ENCODE measurements around the gene MIEF1.

Gene MIEF1

DNA sequence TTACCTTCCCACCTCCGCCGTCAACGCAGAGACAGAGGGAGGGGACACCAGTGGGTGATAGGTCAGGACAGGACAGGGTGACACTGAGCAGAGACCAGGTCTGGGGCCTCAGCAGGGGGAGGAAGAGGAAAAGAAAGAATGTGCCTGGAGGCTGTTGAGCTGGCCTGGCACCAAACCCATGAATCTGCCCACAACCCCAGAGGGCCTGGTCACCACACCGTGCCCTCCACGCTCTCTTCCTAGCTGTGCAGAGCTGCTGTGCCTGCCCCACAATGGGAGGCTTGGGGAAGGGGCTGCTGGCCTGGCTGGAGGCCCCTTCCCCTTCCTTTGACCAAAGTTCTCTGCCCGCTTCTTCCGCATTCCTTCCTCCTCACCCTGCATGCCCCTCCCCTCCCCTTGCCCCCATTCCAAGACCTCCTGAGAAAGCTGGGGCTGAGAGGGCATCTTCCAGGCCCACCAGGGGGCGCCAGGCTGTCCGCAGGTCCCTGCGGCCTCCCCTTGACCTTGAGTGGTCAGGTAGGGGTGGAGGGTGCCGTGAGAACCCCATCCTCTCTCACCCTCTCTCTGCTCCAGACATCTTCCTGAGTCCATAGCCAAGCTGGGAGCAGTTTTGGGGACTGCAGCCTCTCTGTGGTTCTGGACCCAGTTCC lies 57.5 kb downstream of the MIEF1 start:
- no peak for DNase-seq (ENCODE audit: low spot score)
- POLR2A ChIA-PET (ENCODE audit: low non-redundant PET): no interaction called here
- CTCF ChIA-PET: interaction anchor here (0.6 to 2.3 kb wide), 5 partner anchors 9 to 465 kb away, joined by 3 to 10 read pairs (median 4); no protein-coding TSS in a partner anchor
- TF ChIP-seq, protein P1, sequence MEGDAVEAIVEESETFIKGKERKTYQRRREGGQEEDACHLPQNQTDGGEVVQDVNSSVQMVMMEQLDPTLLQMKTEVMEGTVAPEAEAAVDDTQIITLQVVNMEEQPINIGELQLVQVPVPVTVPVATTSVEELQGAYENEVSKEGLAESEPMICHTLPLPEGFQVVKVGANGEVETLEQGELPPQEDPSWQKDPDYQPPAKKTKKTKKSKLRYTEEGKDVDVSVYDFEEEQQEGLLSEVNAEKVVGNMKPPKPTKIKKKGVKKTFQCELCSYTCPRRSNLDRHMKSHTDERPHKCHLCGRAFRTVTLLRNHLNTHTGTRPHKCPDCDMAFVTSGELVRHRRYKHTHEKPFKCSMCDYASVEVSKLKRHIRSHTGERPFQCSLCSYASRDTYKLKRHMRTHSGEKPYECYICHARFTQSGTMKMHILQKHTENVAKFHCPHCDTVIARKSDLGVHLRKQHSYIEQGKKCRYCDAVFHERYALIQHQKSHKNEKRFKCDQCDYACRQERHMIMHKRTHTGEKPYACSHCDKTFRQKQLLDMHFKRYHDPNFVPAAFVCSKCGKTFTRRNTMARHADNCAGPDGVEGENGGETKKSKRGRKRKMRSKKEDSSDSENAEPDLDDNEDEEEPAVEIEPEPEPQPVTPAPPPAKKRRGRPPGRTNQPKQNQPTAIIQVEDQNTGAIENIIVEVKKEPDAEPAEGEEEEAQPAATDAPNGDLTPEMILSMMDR (conservative IDR thresholded peaks at IDR 0.05; ENCODE audit: low read depth): peak; percentile 27; the same call in 1 of the 2 replicates
- H3K27ac ChIP-seq: no peak overlapping the region

DNA sequence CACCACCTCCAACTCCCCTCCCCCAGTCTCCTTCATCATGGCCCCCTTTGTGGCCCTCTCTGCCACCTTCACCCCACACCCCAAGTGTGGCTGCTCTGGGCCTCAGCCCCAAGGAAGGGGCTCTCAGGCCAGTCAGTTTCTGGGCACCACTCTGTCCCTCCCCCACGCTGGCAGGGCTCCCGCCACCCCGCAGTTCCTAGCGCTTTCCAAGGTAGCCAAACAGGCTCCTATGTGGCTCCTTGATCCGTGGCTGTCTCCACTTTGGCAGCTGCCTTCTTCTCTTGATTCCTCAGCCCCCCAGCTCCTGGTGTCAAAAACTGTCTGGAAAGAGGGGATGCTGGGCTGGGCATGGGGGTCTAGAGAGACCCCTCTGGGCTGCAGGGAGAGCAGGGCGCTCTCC lies 58.0 kb downstream of the MIEF1 start:
- ChIA-PET POLR2A (ENCODE audit: low non-redundant PET) (no interaction called here), CTCF (interaction anchor here (0.6 to 2.3 kb wide), 5 partner anchors 9 to 464 kb away, joined by 3 to 10 read pairs (median 4); no protein-coding TSS in a partner anchor)
- DNase-seq (ENCODE audit: low spot score): no peak
- H3K27ac ChIP-seq: no peak overlapping the region
- TF ChIP-seq, protein P1 (conservative IDR thresholded peaks at IDR 0.05; ENCODE audit: low read depth): no peak

DNA sequence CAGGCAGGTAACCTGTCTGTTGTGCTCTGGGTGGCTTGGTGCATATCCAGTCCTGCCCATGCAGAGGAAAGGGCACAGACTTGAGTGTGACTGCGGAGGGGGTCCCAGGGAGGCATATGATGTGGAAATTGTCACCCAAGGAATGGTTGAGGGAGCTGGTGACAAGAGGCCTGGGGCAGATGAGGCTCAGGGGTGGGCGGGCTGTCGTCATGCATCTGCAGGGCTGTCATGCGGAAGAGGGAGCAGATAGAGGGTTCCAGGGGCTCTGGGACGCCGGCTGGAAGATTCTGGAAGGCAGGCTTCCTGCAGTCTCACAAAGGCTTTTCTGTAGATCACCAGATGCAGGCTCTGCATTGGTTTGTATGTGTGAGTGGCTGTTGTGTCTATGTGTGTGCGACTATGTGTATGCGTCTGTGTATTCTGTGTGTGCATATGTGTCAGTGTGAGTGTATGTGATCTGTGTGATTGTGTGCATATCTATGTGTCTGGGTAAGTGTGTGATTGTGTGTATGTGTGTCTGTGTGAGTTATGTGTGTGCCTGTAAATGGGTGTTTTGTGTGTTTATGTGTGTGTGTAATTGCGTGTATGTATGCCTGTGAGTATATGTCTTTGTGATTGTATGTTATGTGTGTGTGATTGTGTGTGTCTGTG lies 60.9 kb downstream of the MIEF1 start:
- DNase-seq (ENCODE audit: low spot score): no peak
- ChIA-PET CTCF (interaction anchor here (0.6 kb wide), 1 partner anchor 1329 kb away, joined by 3 read pairs; no protein-coding TSS in a partner anchor), POLR2A (ENCODE audit: low non-redundant PET) (no interaction called here)
- no peak overlapping the region for H3K27ac ChIP-seq
- TF ChIP-seq, protein P1 (conservative IDR thresholded peaks at IDR 0.05; ENCODE audit: low read depth): no peak

DNA sequence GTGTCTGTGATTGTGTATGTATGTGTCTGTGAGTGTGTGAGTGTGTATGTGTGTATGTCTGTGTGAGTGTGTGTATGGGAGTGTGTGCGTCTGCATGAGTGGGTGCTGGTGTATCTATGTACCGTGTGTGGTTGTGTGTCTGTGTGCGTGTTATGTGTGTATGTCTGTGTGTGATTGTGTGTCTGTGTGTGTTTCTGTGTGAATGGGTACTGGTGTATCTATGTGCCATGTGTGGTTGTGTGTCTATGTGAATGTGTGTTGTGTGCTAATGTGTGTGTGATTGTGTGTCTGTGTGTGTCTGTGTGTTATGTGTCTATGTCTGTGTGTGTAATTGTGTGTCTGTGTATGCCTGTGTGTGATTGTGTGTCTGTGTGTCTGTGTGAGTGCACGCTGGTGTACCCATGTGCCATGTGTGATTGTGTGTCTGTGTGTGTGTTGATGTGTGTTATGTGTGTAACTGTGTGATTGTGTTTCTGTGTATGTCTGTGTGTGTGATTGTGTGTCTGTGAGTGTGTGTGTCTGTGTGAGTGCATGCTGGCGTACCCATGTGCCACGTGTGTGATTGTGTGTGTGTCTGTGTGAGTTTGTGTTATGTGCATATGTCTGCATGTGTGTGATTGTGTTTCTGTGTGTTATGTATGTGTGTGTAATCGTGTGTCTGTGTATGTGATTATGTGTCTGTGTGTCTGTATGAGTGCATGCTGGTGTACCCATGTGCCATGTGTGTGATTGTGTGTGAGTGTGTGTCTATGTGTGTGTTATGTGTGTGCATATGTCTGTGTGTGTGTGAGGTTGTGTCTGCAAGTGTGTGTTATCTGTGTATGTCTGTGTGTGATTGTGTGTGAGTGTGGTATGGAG lies 61.7 kb downstream of the MIEF1 start:
- TF ChIP-seq, protein P1 (conservative IDR thresholded peaks at IDR 0.05; ENCODE audit: low read depth): no peak
- no peak overlapping the region for H3K27ac ChIP-seq
- ChIA-PET POLR2A (ENCODE audit: low non-redundant PET) (no interaction called here), CTCF (no interaction called here)
- no peak for DNase-seq (ENCODE audit: low spot score)

DNA sequence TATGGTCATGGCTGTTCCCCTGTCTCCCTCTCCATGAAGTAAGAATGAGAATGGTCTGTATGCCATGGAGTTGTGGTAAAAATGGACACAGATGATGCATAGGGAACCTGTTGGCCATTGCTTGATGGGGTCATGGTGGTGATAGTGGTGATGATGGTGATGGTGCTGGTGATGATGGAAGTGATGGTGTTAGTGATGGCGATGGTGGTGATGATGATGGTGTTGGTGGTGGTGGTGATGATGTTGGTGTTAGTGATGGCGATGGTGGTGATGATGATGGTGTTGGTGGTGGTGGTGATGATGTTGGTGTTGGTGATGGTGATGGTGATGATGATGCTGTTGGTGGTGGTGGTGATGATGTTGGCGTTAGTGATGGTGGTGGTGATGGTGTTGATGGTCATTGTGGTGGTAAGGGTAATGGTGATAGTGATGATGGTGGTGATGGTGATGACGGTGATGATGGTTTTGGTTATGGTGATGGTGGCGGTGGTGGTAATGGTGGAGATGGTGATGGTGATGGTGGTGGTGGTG lies 63.4 kb downstream of the MIEF1 start:
- H3K27ac ChIP-seq: no peak overlapping the region
- TF ChIP-seq, protein P1 (conservative IDR thresholded peaks at IDR 0.05; ENCODE audit: low read depth): no peak
- DNase-seq (ENCODE audit: low spot score): no peak
- POLR2A ChIA-PET (ENCODE audit: low non-redundant PET): no interaction called here
- CTCF ChIA-PET: interaction anchor here (0.9 kb wide), 1 partner anchor 459 kb away, joined by 3 read pairs; no protein-coding TSS in a partner anchor
